ENCODE measurements around the gene RANBP9.

DNA sequence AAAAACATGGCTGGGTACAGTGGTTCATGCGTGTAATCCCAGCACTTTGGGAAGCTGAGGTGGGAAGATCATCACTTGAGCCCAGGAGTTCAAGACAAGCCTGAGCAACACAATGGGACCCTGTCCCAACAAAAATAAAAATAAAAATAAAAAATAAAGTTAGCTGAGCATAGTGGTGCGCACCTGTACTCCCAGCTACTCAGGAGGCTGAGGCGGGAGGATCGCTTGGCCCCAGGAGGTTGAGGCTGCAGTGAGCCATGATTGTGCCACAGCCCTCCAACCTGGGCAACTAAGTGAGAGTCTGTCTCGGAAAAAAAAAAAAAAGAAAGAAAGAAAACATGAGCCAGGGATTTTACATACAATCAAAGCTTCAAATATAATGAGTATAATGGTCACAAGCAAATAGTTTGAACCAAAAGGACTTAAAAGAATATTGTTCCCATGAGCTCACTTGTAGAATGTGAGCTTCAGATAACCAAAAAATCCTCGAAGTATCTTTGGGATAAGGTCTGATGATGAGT is 31.1 kb downstream of the RANBP9 start:
- TF ChIP-seq, protein P1, sequence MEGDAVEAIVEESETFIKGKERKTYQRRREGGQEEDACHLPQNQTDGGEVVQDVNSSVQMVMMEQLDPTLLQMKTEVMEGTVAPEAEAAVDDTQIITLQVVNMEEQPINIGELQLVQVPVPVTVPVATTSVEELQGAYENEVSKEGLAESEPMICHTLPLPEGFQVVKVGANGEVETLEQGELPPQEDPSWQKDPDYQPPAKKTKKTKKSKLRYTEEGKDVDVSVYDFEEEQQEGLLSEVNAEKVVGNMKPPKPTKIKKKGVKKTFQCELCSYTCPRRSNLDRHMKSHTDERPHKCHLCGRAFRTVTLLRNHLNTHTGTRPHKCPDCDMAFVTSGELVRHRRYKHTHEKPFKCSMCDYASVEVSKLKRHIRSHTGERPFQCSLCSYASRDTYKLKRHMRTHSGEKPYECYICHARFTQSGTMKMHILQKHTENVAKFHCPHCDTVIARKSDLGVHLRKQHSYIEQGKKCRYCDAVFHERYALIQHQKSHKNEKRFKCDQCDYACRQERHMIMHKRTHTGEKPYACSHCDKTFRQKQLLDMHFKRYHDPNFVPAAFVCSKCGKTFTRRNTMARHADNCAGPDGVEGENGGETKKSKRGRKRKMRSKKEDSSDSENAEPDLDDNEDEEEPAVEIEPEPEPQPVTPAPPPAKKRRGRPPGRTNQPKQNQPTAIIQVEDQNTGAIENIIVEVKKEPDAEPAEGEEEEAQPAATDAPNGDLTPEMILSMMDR (conservative IDR thresholded peaks at IDR 0.05): no peak
- TF ChIP-seq EZH2 (IDR thresholded peaks at IDR 0.05; ENCODE audit: low read depth): no peak
